Astrocyte of the spinal cord (primary cell): ENCODE measurements around the gene GRAMD4.
A peak's percentile ranks its signal among the peaks of the same experiment; 100 is the strongest.

Experiments
- DNase-seq: peaks from one replicate; pipeline ENCODE4 v3.0.0; 2011; ENCODE audit warnings: low read depth, low spot score
- H3K4me3 ChIP-seq: 2 replicates; pipeline ENCODE4 v1.5.1; 2011; ENCODE audit warnings: low read depth, mild to moderate bottlenecking, low read length, moderate library complexity
- CTCF ChIP-seq: IDR thresholded peaks from 2 replicates; pipeline ENCODE4 v1.5.1; 2012; ENCODE audit warnings: low read depth, mild to moderate bottlenecking, low read length, inconsistent platforms
- in situ Hi-C: cut with HindIII; loops from 2 replicates; pipeline ENCODE4 v1.10.0; 2017; ENCODE audit warnings: low sequenced_read_pairs

Gene GRAMD4

DNA sequence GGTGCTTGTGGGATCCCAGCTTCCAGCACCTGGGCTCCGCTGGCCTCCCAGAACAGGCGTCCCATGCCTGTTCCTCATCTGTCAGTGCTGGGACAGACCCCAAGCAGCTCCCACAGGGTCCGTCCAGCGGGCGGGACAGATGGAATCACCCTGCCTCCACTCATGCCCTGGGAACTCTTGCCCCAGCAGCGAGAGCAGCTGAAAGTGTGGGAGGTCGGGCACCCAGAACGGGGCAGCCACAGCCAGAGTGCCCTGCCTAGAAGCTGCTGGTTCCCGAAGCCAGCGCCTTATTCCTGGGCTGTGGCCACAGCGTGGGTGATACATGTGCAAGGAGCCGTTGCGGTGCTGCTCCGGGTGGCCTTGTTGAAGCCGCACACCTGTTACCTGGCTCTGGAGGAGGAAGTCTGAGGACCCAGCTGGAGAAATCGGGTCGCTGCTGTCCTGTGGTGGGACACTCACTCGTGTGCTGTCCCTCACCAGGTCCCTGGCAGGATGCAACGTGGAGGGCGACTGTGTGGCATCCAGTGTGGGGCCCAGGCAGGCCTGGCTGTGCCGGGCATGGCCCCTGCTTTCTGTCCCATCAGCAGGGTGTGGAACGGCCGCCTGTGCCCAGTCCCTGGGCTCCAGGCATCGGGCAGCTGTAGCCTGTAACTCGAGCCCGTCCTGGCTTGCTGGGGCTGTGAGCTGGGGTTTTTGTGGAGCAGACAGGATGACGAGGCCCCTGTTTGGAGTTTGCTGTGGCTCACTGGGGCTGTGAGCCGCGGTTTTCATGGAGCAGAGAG is 16.2 kb downstream of the GRAMD4 start:
- no peak overlapping the region for H3K4me3 ChIP-seq
- no peak for TF ChIP-seq CTCF
- no peak for DNase-seq
- in situ Hi-C loops, result no loop called here

DNA sequence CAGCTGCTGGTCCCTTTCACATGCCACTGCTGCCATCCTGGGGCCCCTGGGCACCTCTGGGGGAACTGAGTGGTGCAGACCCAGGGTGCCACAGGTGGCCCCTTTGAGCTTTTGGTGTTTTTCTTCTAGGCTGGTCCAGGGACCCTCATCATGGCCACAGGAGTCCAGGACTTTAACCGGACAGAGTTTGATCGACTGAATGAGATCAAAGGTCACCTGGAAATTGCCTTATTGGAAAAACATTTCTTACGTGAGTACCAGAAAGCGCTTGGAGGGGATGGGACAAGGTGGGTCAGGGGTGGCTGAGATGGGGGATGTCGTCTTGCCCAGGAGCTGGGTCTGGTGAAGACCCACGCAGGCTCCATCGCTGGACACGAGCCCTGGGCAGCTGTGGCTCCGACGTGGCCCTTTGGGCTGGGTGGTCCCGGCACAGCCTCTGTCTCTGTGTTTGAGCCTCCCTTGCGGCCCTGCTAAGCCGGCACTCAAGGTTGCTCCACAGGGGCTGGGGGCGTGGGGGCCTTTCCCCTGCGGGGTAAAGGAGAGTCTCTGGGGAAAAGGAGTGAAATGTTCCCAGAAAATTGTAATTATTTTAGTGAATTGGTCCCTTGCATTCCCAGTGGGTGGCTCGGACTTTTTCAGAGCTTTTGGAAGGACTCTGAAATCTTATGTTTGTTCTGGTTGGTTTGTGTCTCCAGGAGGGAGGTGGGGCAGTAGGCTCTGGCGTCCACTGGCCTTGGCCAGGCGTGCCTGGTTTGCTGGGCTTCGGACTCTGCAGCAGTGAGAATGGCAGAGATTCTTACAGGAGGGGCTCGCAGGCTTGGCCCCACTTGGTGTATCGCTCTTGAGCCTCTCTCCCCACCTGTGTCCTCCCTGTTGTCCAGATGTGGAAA is 17.8 kb downstream of the GRAMD4 start:
- in situ Hi-C loops, result no loop called here
- DNase-seq, result no peak
- no peak for TF ChIP-seq CTCF
- H3K4me3 ChIP-seq, result no peak overlapping the region

DNA sequence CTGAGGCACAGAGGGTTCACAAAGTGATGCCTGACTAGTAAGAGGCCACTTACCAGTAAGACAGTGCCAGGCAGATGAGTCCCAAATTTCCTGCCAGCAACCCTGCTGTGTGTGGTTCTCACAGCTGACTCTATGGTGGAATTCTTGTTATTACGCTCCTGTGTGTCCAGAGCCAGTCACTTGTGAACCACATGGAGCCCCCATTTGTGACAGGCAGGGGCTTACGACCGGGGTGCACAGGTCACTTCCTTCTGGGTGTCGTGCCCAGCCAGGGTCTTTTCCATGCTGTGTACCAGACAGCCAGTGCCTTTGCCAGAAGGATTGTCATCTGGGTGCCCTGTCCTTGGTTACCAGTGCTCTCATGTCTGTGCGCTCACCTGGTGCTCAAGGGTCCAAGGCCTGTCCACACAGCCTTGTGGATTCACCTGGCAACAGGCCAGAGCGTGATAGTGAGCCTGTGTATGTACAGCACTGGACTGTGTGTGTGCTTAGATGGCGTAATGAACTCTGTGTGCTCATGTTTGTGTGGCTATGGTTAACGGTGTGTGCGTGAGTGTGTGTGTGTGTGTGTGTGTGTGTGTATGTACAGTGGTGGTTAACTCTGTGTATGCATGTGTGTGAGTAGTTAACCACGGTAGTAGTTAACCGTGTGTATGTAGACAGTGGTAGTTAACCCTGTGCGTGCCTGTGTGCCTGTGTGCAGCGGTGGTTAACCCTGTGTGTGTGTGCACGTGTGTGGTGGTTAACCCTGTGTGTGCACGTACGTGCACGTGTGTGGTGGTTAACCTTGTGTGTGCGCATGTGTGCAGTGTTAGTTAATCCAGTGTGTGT is 18.6 kb downstream of the GRAMD4 start:
- no peak for DNase-seq
- TF ChIP-seq CTCF, result no peak
- in situ Hi-C loops, result no loop called here
- H3K4me3 ChIP-seq, result no peak overlapping the region

DNA sequence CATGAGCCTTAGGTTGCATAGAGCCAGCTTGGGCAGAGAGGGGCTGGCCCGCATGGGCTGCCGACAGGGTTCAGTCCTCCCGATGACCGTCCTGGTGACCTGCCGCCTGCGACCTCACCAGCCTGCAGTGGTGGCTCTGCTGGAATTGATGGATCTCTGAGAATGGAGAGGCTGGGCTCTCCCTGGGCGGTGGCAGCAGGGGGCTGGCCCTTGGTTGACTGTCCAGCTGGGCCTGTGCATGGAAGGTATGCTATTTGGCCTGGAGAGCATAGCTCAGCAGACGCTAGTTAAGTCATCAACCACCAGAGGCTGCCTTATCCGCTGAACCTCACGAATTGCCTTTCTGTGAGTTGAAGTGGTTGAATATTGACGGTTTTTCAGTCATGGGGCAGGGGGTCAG is 19.7 kb downstream of the GRAMD4 start:
- in situ Hi-C loops, result no loop called here
- H3K4me3 ChIP-seq, result no peak overlapping the region
- no peak for TF ChIP-seq CTCF
- DNase-seq, result peak; percentile 24

DNA sequence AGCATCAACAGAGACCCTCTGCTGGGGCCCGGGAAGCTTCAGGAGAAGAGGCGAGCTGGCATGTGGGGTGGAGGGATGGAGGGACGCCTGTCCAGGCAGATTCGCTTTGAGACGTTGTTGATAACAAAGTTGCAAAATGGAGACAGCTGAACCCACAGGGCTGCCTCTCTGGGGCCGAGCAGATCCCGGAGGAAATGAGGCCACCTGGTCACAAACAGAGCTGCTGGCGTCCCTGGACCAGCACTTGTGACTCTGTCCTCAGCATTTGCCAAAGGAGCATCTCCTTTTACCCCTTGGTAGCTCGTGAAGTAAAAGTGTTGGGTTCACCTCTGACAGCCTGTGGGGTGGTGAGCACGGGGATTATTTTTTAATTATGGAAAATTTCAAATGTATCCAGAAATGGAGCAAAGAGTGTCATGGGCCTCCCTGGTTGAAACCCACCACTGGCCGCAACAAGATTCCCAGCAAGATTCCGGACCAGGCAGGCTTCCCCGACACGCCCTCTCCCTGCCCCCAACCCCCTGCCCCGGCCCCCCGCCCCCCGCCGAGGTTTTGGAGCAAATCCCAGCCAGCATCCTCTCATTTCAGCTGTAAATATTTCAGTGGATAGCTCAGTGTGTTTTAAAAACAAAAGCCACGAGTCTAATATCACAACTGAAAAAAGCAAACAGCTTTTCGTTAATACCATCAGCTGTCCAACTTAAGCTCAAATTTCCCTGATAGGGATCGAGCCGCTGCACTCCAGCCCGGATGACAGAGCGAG is 20.3 kb downstream of the GRAMD4 start:
- no peak overlapping the region for H3K4me3 ChIP-seq
- DNase-seq, result no peak
- TF ChIP-seq CTCF, result no peak
- in situ Hi-C loops, result no loop called here
